HG03571 (cell line): ENCODE measurements around the gene IMMT.
"Not testable (repeated sequence)": the region's sequence is repeated elsewhere in the genome, so short reads cannot be mapped to it uniquely, and the experiment has no call there.

Source experiments
- ATAC-seq: cut with Tn5 transposase; IDR thresholded peaks from one replicate; pipeline ENCODE4 v1.9.1; 2021; ENCODE audit not compliant: unreplicated experiment

Gene IMMT

DNA sequence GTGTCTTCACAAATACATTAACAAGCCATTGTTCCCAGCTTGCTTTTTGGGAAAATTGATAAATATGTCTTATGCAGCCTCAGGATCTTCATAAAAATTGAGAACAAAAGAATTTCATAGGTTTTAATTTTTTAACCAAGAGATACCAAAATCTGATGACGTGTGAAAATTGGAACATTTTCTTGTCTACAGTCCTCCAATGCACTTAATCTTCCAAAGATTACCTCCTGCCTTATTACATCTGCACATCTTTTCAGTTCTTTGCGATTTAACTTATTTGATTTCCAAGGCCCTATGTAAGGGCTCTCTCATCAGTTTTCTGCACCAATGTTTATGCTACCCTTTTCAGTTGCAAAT is 7.1 kb upstream of the IMMT start:
- ATAC-seq = no peak

DNA sequence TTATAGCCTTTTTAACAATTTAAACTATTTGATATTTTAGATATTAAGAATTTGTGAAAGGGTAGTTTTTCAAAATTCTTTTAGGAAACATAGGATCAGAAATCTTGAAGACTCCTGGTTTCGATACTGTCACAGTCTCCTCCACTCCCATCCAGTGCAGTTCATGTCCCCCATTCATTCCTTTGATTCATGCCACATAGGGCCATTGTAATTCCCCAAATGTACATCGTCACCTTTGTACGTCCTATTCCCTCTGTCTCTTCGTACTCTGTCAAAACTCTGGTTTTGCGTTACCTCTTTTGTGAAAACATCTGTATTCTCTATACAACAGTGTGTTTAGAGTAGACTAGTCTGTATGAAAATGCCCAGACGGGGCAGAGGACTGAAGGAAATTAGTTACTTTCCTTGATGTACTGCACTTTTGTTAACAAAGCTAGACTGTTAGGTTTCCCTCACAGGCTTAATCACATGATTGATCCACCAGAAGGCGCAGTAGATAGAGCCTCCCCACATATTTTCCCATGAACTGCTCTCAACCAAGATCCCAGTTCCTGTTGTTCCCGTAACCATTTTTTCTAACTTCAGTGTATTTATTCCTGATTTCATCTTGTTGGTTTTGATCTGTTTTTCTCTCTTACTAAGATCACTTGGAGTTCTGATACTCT is 6.5 kb upstream of the IMMT start:
- ATAC-seq = no peak

DNA sequence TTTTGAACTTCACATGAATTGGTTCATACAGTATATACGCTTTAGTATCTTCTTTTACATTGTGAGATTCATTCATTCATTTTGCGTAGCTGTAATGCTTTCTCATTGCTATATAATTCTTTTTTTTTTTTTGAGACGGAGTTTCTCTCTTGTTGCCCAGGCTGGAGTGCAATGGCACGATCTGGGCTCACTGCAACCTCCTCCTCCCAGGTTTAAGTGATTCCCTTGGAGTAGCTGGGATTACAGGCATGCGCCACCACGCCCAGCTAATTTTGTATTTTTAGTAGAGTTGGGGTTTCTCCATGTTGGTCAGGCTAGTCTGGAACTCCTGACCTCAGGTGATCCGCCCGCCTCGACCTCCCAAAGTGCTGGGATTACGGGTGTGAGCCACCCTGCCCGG is 5.3 kb upstream of the IMMT start:
- not testable (repeated sequence) for ATAC-seq

DNA sequence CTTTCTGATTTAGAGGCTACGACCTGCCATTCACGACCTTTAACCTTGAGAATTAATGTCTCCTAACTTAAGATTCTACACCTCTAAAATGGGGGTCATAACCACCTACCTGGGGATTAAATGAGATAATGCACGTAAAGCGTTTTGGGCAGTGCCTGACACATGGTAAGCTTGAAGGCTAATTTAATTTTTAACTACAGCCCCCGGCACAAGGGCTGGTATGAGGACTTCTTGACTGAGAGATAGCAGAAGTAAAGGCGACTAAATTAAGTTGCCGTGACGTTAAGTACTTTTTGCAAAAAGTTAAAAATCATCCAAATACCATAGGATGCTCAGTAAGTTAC is 4.5 kb upstream of the IMMT start:
- no peak for ATAC-seq

DNA sequence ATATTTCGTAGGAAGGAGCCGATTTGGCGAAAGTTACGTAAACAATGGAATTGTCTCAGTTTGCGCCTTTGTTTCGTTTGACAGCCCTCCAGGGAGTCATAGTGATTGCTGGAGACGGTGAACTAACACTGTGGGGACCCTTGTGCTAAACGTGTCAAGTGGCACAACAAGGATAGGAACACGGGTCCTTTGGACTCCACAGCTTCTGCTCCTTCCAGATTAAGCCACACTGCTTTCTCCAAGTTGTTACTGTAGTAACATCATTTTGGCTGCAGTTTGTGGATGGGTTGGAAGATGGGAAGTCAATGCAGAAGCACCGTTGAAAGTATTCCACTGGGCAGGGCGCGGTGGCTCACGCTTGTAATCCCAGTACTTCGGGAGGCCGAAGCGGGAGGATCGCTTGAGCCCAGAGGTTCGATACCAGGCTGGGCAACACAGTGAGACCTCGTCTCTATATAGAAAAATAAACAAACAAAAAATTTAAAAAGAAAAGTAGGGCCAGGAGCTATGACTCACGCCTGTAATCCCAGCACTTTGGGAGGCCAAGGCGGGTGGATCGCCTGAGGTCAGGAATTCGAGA is 636 bp upstream of the IMMT start:
- ATAC-seq = no peak

DNA sequence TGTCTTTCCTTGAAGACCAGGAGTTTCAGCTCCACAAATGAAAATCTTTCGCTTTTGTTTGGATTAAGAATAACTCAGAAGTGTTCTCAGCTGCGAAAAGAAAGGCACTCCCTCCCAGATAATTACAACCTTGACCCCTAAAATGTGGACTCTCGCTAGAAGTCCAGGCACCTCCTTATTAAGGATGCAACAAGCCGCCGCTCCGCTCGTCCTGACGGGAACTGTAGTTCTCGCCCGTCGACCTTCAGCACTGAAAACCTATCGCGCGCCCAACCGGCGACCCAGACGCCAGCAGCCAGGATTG is 559 bp downstream of the IMMT start:
- no peak for ATAC-seq

DNA sequence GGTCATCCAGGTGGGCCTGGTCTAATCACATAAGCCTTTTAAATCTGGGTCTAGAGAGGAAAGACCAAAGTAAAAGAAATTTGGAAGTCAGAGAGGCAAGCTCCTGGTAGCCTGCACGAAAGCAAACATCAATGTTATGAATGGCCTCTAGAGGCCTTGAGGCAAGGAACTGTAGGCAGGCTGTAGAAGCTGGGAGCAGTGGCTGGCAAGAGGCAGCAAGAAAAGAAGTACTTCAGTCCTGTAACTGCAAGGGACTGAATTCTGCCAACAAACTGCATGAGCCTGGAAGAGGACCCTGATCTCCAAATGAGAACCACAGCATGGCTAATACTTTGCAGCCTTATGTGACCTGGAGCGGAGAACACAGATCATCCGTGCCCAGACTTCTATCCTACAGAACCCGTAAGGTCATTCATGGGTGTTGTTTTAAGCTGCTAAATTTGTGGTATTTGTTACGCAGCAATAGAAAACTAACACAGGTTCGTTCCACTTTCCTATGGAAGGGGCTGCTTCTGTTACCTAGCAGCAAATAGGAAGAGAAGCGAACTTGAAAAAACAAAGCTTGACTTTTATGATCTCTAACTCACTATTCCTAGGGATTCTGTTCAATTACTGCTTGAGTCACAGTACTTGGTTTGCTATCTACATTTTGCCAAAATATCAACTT is 1.2 kb downstream of the IMMT start:
- ATAC-seq = no peak

DNA sequence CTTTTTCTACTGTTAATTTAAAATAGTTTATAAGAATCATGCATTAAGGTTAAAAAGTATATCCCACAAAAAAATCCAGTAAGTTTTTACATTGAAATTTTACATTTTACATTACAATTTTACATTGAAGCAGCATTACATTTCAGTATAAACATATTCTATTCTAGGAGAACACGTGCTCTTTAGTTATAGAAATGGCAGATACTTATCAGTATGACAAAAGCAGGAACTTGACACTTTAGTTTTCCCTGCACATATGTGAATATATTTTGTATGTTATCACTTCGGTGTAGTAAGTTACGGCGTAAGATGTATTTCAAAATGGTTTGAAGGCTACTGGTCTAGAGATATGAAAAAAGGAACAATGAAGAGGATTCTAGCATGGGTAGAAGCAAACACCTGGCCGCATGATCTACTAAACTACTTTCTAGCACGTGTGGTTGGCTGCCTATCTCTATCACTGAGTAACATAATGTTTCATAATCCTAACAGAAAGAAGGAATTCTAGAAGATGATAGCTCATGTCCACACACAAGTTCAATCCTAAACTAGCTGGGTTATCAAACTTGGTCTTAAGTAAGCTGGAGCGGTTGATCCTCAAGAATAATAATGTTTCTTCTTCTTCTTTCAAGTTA is 5.4 kb downstream of the IMMT start:
- no peak for ATAC-seq

DNA sequence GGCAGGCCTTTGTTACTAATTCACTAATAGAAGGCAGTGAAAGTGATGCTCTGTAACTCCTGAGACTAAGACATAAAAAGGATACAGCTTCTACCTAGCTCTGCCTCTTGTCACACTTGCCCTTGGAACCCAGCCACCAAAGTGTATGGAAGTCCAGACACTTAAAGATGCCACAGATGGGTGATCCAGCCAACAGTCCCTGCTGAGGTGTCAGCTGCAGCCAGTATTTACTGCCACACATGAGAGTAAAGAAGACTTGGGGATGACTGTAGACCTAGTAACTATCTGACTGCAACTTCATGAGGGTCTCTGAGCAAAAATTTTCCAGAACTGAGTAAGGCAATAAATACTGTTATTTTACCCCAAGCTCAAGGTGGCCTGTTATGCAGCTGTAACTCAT is 8.8 kb downstream of the IMMT start:
- ATAC-seq = no peak

DNA sequence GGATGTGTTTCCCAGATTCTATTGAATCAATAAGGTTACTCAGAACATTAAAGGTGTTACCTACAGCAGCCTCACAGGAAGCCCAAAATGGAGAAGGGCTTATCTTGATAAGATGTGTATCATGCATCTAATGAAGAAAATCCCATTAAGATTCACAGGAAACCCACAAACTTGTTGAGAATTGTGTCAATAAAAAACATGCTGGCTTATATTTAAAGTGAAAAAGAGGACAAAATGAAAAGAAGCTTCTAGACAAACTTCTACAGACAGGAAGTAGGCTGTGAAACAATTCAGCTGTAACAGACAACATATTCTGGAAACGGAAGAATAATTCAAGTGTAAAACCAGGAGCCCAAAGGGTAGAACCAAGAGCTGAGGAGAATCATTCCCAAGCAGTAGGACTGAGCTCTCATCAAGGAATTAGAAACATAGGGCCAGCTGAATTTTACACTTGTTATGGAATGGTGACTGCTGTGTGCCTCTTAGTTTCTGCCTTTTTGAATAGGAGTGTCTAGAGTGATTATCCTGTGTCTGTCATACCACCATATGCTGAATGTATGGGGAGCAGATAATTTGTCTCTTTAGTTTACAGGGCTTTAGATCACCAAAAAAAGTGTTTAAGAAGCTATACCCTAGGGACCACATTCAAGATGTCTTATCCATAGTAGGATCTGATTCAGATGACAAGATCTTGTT is 9.6 kb downstream of the IMMT start:
- no peak for ATAC-seq

DNA sequence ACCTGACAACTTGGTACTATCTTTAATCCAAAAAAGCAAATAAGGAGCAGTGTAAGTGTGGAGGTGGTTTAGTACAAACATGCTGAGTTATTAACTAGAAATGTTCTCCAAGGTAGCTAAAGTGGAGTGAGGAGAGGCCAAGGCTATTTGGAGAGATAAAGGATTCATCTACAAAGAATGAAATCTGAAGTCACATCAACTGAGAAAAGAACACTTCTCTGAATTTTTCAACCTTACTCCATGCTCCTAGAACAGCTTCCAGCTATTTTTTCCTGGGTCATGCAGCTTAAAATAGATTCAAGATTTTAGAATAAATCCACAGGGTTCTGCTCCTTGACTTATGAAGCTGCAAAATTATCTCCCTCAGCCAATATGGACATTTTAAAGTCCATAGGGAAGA is 18.7 kb downstream of the IMMT start:
- ATAC-seq = no peak

DNA sequence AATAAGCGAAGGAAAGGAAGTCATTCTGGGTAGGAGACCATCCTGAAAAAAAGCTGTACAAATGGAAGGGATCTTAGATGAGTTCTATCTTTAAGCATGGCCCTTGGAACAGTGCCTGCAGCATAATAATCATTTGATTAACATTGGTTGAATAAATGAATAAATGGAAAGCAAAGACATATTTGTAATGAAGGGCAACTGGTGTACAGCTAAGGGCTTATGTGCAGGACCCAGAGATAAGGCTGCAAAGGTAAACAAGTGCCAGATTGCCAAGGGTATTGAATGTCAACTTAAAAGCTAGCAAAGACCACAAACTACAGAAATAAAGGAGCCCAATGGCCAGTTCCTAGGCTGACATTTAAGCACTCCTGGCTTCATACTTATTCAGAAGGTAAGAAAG is 19.4 kb downstream of the IMMT start:
- ATAC-seq = no peak

DNA sequence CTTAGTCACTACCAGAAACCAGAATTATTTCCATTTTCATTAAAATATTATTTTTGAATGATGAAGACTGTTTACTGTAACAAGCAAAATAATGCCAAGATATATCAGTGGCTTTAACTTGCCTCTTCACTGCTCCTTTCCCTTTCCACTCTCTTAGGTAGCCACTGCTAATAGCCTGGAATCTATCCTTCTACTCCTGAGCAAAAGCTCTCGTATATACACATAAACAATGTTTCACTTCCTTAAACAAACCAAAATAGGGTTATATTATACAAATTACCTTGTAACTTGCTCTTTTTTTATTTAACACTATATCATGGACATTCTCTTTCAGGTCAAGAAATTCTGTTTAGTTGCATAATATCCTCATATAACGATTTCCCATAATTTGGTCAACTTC is 20.8 kb downstream of the IMMT start:
- no peak for ATAC-seq

DNA sequence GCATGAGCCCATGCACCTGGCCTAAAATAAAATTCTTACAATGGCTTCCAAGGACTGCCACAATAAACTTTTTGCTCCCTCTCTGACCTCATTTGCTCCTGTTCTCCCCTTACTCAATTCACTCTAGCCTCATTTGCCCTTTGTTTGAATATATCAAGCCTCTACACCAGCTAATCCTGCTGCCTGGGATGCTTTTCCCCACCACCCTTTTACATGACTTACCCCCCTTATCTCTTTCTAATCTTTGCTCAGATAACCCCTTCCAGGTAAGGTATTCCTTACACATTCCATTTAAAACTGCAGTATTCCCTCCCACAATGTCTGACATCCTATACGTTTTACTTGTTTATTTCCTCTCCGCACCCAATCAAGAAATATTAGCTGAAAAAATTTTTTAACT is 22.7 kb downstream of the IMMT start:
- no peak for ATAC-seq

DNA sequence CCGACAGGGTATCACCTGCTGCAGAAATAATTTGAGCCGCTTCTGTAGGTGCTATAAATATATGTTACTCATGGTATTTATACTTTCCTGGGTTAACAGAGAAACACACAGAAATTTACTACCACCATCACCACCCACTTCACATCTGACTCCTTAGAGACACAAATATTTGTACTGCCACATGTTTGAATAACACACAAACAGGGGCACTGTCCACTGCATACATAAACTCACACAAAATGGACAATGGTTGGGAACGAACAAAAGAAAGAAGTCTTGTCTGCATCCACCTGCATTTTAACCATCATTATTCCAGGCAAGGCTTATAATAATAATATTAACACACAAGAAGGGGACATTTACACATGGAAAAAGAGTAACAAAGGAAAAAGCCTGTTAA is 24.0 kb downstream of the IMMT start:
- no peak for ATAC-seq

DNA sequence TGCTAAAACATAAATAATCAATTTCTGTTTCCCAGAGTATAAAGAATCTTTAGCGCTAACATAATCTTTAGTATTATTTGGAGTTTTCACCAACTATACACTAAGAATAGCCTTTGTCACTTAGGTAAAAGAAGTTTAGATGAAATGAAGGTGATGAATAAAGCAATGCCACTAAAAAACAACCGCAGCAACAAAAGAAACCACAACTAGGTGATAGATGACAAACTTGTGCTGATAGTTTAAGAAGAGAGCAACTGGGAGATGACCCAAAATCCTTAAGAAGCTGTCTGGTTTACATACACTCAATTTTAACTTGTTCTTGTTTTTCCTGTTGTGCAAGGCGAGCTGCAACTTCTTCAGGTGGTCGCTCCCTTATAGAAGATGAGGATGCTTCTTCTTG is 24.8 kb downstream of the IMMT start:
- ATAC-seq = no peak

DNA sequence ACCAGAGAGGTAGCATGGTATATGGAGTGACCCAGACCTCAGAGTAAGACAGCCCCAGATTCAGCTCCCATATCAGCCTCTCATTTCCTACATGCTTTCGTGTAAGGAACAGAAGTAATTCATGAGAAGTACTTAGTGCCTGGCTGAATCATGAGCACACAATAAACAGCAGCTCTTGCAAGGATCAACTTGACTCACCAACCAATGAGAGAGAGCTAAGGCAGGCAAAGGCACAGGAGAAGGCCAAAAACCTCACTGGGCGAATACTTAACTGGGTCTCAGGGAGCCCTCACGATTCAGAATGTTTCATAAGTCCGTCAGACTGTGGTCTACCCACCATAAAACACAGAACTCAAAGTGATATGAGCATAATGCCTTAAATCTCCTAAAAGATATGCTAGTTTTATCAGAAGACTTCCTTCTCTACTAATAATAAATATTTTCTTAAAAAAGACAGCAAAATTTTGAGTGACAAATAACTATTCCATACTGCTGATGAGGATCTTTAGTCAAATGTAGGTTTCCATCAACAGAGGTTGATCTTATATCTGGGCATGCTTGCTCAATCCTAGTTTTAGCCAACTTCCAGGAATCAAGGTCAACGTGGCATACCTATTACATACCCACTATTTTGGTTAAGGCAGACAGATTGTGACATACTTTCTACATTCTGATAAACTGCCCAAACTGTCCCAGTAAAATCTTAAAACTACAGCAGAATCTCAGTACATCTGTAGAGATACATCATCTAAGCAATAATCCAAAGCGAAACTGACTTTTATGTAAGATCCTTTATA is 34.9 kb downstream of the IMMT start:
- no peak for ATAC-seq

DNA sequence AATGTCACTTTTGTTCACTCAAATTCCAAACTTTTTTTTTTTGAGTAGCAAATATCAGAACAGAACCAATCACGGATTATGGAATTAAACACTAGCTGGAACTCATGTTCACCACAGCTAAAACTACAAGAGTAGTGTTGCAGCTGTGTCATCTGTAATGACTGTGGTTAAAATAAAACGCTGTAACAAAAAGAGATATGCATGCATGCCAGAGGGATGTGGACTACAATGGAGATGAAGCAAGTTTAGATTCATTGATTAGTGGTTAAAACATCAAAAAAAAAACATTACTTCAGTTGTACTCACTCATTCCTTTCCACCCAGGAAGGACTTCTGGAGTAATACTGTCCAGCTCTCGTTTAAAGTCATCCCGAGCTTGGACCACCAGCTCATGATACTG is 37.0 kb downstream of the IMMT start:
- no peak for ATAC-seq

DNA sequence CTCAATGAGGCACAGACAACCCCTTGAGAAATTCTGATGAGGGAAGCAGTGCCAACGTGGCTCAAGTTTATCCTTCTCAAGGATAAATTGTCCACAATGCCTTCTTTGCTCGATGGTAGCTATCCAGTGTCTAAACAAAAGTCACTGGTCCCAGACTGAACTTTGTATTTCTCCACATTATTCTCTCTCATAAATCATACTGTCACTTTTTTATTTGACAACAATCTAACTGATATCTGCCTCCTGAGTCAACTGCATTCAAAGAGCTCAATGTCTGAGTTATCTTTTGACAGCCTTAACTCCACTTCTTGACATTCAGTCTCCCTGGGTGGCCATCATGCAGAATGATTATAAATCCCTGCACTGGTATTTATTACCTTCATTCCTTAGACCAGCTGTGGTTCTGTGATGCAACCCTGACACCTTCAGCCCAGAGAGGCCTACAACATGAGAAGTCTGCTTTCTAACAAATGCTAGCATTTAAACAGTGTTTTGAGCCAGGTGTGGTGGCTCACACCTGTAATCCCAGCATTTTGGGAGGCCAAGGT is 38.2 kb downstream of the IMMT start:
- ATAC-seq = no peak

DNA sequence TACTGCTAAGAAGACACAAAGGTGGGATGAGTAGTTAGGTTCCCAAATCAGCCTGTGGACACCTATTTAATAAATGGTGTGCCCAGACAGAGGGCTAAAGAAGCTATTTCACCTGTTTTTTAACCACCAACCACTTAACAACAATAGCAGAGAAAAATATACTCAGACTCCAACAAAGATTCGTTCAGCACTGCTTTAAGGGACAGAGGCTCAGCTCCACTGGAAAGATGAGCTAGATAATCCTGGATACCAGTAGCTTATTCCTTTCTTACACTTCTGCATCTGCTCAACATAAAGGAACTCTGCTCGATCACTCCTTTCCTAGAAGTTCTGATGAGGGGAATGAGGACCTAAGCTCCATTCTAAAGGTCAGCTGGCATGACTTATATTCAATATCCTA is 44.8 kb downstream of the IMMT start:
- no peak for ATAC-seq

DNA sequence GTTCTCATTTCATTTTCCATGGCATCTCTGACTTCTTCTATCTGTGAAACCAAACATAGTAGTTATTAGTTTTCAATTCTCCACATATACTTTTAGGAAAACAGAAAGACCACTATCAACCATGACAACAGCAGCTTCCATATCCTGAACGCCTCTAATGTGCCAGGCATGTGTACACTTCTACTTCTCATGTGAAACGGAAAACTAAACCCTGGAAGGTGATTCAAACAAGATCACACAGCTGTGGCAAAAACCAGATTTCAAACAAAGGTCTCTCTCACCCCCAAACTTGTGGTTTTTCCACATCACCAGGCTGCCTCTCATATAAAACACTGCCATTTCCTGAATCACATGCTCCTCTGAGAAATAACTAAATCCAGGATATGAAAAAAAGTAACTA is 47.5 kb downstream of the IMMT start:
- ATAC-seq = no peak
